NT2/D1 (cell line): Measurements from ENCODE around the gene MACO1.

Experiments
- DNase-seq: peaks from one replicate; pipeline ENCODE4 v3.0.0-alpha.2; 2011; ENCODE audit warnings: low read depth, low spot score
- H3K27me3 ChIP-seq: 2 replicates; pipeline ENCODE4 v1.6.0; 2011; ENCODE audit warnings: mild to moderate bottlenecking; ENCODE audit not compliant: insufficient read length, insufficient read depth
- H3K36me3 ChIP-seq: 2 replicates; pipeline ENCODE4 v1.6.1; 2011; ENCODE audit warnings: mild to moderate bottlenecking, low read length, mixed read lengths; ENCODE audit not compliant: insufficient read depth, insufficient read length
- H3K4me1 ChIP-seq: 2 replicates; pipeline ENCODE4 v1.5.1; 2011; ENCODE audit not compliant: insufficient read depth, insufficient read length
- H3K4me3 ChIP-seq: 2 replicates; pipeline ENCODE4 v1.5.1; 2011; ENCODE audit warnings: low read depth; ENCODE audit not compliant: insufficient read length
- H3K9ac ChIP-seq: 2 replicates; pipeline ENCODE4 v1.6.0; 2011; ENCODE audit warnings: low read depth; ENCODE audit not compliant: insufficient read length
- H3K9me3 ChIP-seq: 2 replicates; pipeline ENCODE4 v1.5.1; 2011; ENCODE audit warnings: mild to moderate bottlenecking, low read length; ENCODE audit not compliant: insufficient read depth
- SUZ12 ChIP-seq: IDR thresholded peaks from 2 replicates; pipeline ENCODE4 v1.6.1; 2011; ENCODE audit not compliant: insufficient read length, insufficient read depth; ENCODE audit errors: extremely low read depth
- YY1 ChIP-seq: IDR thresholded peaks from 2 replicates; pipeline ENCODE4 v1.6.1; 2011; ENCODE audit not compliant: insufficient read length, insufficient read depth
- ZNF274 ChIP-seq: IDR thresholded peaks from 2 replicates; pipeline ENCODE4 v1.6.1; 2011; ENCODE audit warnings: mild to moderate bottlenecking, low read depth, low read length

The MACO1 gene

GRCh38 chr1:25513666-25514065 lies 83.0 kb downstream of the MACO1 start:
- Histone ChIP-seq H3K27me3 (no peaks in the 10 kb centered on the region), H3K4me3 (no peak overlapping the region), H3K9me3 (no peaks in the 10 kb centered on the region; the same call in 1 of the 2 replicates)

GRCh38 chr1:25515033-25515432 lies 84.3 kb downstream of the MACO1 start:
- TF ChIP-seq SUZ12, result no peak
- TF ChIP-seq YY1, result no peak
- no peak for TF ChIP-seq ZNF274
- Histone ChIP-seq H3K36me3 (no peaks in the 10 kb centered on the region), H3K4me1 (peaks cover 9% of the 10 kb centered on the region), H3K4me3 (no peak overlapping the region), H3K27me3 (no peaks in the 10 kb centered on the region), H3K9me3 (no peaks in the 10 kb centered on the region; the same call in 1 of the 2 replicates), H3K9ac (no peak overlapping the region)
- no peak for DNase-seq

More at GRCh38 chr1:25513666-25514065, 83.0 kb downstream of the MACO1 start:
- Histone ChIP-seq H3K4me1 (peaks cover 4% of the 10 kb centered on the region), H3K9ac (no peak overlapping the region), H3K36me3 (no peaks in the 10 kb centered on the region)
- TF ChIP-seq ZNF274, result no peak
- no peak for TF ChIP-seq YY1
- no peak for TF ChIP-seq SUZ12
- no peak for DNase-seq

GRCh38 chr1:25516686-25517085 lies 86.0 kb downstream of the MACO1 start:
- H3K9me3 ChIP-seq, result no peaks in the 10 kb centered on the region; the same call in 1 of the 2 replicates
- H3K9ac ChIP-seq, result no peak overlapping the region
- peaks cover 9% of the 10 kb centered on the region for H3K4me1 ChIP-seq
- no peaks in the 10 kb centered on the region for H3K36me3 ChIP-seq
- no peak for TF ChIP-seq ZNF274
- no peak for TF ChIP-seq YY1
- no peak for TF ChIP-seq SUZ12
- no peaks in the 10 kb centered on the region for H3K27me3 ChIP-seq
- DNase-seq, result no peak
- no peak overlapping the region for H3K4me3 ChIP-seq

GRCh38 chr1:25517476-25518394 lies 87.0 kb downstream of the MACO1 start:
- Histone ChIP-seq H3K9me3 (no peaks in the 10 kb centered on the region; the same call in 1 of the 2 replicates), H3K27me3 (no peaks in the 10 kb centered on the region), H3K4me3 (no peak overlapping the region), H3K9ac (no peak overlapping the region), H3K36me3 (no peaks in the 10 kb centered on the region), H3K4me1 (peaks cover 9% of the 10 kb centered on the region)
- TF ChIP-seq SUZ12 (no peak), YY1 (no peak)
- no peak for DNase-seq

- no peaks in the 10 kb centered on the region for H3K36me3 ChIP-seq
- no peak for TF ChIP-seq SUZ12
- TF ChIP-seq YY1, result no peak
- no peak for TF ChIP-seq ZNF274
- H3K27me3 ChIP-seq, result no peaks in the 10 kb centered on the region
- no peak overlapping the region for H3K4me3 ChIP-seq
- H3K4me1 ChIP-seq, result peaks cover 16% of the 10 kb centered on the region
- DNase-seq, result no peak
- H3K9me3 ChIP-seq, result no peaks in the 10 kb centered on the region
- H3K9ac ChIP-seq, result no peak overlapping the region
These were observed 88.9 kb downstream of the MACO1 start for GRCh38 chr1:25519624-25520023.

- H3K4me1 ChIP-seq, result peaks cover 16% of the 10 kb centered on the region
- no peaks in the 10 kb centered on the region for H3K36me3 ChIP-seq
- H3K9me3 ChIP-seq, result peaks cover 8% of the 10 kb centered on the region; the same call in 1 of the 2 replicates
- DNase-seq, result no peak
- no peaks in the 10 kb centered on the region for H3K27me3 ChIP-seq
- TF ChIP-seq SUZ12 (no peak), ZNF274 (no peak), YY1 (no peak)
- peak overlapping the region; percentile 12 for H3K9ac ChIP-seq
- no peak overlapping the region for H3K4me3 ChIP-seq
These were observed 89.9 kb downstream of the MACO1 start for GRCh38 chr1:25520446-25521061.

- H3K27me3 ChIP-seq, result no peaks in the 10 kb centered on the region
- H3K4me3 ChIP-seq, result no peak overlapping the region
- no peaks in the 10 kb centered on the region for H3K36me3 ChIP-seq
- TF ChIP-seq ZNF274, result no peak
- no peak for TF ChIP-seq YY1
- TF ChIP-seq SUZ12, result no peak
- peak overlapping the region; percentile 13 for H3K9ac ChIP-seq
- H3K9me3 ChIP-seq, result peaks cover 13% of the 10 kb centered on the region; the same call in 1 of the 2 replicates
- H3K4me1 ChIP-seq, result peaks cover 16% of the 10 kb centered on the region
- DNase-seq, result no peak
These were observed 91.4 kb downstream of the MACO1 start for GRCh38 chr1:25522031-25522655.
